HG02588 (cell line): ENCODE measurements around the gene MPEG1.

Experiments used
- ATAC-seq: cut with Tn5 transposase; IDR thresholded peaks from one replicate; pipeline ENCODE4 v1.9.1; 2021; ENCODE audit warnings: mild to moderate bottlenecking, moderate library complexity; ENCODE audit not compliant: unreplicated experiment

Gene MPEG1

GRCh38 chr11:59218893-59219292, 6.2 kb upstream of the MPEG1 start:
- ATAC-seq: no peak

GRCh38 chr11:59218319-59218718, 5.6 kb upstream of the MPEG1 start:
- no peak for ATAC-seq

DNA sequence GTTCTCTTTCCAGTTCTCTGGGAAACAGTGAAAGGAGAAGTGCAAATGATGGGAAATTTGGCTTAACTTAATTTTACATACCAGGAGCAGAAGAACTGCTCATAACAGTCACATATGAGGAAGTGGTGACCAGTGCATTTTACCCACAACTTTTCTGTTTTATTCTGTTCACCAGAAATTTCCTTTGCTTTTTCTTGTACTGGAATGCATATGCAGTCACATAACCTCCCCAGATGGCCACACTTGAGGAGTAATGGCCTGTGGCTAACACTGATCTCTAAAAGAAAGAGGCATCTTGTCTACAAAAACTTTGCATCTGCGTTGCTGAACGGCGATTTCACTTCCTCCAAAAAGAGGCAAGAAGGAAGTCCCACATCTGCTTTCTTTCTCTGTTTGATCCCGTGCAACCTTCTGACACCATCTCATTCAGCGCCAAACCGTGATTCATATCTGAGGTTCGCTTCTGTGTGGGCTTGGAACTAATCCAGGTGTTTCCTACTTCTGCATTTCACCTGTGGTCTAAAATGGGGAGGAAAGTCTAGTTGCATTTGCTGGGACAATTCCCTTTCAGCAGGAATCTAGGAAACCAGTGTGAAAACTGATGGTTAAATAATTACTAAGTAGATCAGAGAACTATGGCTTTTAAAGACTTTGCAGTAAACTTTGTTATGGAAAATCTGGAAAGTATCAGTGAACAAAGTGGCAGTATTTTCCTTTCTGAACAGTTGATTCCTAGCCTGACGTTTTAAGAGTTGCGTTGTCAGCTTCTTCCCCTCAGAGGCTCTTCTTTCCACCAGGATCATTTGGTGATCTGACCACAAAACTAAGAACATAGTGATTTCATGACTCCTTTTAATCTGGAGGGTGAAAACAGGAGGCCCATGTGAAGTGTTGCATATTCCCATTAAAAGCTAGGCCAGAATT, 4.2 kb upstream of the MPEG1 start:
- peak; percentile 90 for ATAC-seq

- no peak for ATAC-seq
These were observed 1.6 kb upstream of the MPEG1 start for GRCh38 chr11:59214141-59214893.

GRCh38 chr11:59212222-59212621, 505 bp downstream of the MPEG1 start:
- ATAC-seq: no peak

GRCh38 chr11:59208956-59209355, 3.8 kb downstream of the MPEG1 start:
- no peak for ATAC-seq

GRCh38 chr11:59207988-59208451, 4.7 kb downstream of the MPEG1 start:
- ATAC-seq: peak; percentile 69

DNA sequence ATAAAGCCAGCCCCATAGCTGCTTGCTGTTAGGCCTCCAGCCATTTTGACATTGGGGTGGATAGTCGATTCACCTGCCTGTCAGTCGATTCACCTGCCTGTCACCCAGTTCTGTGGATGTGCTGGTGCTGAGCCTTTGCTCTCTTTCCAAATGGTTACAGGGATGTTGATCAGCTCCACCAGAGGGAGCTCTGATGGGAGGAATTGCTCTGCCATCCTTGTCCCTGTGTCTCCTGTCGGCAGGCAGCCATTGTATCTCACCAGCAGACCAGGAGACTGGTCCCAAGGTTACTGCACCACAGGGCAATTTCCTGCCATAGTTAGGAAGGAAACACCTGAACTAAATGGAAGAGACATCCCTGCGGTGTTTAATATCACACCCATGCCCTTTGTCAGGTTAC, 6.1 kb downstream of the MPEG1 start:
- ATAC-seq: no peak

DNA sequence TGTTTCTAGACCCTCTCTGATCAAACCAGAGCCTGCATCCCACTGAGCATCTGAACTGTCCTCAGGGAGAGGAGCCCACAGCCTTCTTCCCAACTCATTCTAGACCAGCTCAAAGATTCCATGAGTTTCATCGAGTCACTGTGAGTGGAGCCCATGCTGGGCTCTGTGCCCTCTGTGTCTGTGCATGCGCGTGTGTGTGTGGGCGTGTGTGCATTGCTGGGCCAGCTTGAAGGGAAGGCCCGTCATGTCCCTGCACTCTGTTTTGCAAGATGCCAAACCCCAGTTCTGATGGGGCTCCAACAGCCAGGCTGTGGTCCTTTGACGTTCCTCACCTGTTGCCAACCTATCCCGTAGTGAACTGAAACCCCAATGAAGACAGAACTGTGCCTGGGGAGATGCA, 7.1 kb downstream of the MPEG1 start:
- no peak for ATAC-seq

DNA sequence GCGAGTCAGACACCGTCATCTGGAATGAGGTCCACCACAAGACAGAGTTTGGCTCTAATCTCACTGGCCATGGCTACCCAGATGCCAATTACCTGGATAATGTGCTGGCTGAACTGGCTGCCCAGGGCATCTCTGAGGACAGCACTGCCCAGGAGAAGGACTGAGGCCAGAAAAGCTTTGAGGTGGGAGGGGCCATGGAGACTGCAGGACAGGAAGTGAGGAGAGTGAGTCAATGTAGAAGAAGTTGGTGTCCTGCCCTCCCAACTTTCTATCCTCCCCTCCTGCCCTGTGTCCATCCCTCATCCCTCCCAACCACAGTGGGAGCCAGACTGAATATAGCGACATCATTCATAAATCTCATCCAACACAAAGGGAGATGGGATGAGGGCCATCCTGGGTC, 8.0 kb downstream of the MPEG1 start:
- ATAC-seq: no peak

DNA sequence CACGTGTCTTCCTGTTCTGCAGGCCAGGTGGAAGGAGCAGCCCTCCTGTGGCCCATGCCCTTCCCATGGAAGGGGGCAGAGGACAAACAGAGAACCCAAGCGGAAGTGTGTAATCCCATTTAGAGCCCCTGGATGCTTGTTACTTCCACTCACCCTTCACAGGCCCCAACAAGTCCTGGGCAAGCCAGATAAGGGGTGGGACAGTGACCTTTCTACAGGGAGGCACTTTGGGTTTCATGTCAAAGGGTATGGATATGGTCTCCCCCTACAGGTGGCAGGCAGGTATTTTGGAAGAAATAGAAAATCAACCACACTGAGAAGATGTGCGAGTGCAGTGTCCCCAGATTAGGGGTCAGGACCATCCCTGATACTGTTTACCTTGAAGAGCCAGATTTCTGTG, 11.4 kb downstream of the MPEG1 start:
- ATAC-seq: no peak

- peak; percentile 37 for ATAC-seq
These were observed 12.3 kb downstream of the MPEG1 start for GRCh38 chr11:59200423-59200746.

GRCh38 chr11:59199546-59200422, 12.9 kb downstream of the MPEG1 start:
- ATAC-seq: peak; percentile 40

DNA sequence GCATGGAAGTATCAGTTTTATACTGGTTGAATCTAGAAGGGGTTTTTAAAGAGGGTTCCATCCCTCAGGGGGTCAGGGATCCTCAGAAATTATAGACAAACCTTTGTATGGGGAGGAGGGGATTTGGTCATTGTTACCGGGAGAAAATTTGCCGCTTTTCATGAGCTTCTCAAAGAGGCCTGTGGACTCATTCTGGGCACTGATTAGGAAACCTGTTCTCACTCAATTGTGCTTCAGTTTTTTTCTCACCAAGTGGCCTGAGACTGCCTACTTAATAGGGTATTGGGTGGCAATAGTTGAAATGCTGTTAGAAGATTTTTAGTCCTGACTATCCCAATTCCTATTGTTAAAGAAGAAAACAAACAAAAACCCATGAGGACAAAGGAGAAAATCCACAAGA, 14.0 kb downstream of the MPEG1 start:
- ATAC-seq: no peak

GRCh38 chr11:59197991-59198390, 14.7 kb downstream of the MPEG1 start:
- no peak for ATAC-seq

DNA sequence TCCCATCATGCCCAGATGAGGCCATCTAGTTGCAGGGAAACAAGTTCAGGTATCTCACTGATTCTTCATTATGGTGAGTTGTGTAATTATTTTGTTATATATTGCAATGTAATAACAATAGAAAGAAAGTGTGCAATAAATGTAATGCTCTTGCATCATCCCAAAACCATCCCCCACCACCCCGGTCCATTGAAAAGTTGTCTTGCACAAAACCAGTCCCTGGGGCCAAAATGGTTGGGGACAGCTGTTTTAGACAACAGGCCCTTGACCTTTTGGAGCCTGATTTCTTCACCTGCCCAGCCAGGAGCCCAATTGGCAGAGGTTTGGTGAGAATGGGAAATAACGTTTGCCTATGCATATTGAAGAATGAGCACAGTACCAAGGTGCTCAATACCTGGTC, 15.9 kb downstream of the MPEG1 start:
- no peak for ATAC-seq

DNA sequence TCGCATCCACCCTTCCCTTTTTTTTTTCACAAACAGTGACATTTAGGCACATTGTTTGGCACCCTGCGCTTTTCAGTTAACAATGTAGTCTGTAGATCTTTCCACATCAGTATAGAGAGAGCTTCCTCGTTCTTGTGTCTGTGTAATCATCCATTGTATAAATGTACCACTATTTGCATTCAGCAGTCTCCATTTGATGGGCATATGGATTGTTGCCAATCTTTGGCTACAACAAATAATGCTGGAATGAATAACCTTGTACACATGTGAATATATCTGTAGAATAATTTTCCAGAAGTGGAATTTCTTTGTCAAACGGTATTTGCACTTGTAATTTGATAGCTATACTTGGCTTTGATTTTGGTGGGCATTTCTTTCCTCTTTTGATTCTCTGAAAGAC, 17.1 kb downstream of the MPEG1 start:
- ATAC-seq: no peak

DNA sequence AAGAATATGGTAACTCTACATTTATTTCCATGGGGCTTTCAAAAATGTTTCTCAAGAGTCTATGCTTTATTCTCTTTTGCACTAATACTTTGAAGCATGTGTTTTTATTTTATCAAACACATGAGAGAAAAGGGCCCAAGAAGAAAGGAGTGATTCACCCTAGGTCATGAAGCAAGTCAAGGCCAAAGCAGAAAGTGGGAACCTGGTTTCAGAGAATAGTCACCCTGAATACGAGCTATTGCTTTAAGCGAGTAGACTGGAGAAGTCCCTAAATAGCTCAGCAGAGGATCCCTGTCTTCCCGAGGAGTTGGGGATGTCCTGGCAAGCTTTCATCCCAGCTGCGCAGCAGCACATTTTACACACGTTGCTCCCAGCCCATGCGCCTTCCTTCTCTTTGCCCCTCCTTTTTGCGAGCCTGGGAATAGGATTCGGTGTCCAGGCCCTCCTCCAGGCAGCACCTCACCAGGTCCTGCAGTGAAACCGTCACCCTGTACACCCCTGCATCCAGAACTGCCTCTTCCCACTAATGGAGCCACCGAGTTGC, 19.1 kb downstream of the MPEG1 start:
- no peak for ATAC-seq

DNA sequence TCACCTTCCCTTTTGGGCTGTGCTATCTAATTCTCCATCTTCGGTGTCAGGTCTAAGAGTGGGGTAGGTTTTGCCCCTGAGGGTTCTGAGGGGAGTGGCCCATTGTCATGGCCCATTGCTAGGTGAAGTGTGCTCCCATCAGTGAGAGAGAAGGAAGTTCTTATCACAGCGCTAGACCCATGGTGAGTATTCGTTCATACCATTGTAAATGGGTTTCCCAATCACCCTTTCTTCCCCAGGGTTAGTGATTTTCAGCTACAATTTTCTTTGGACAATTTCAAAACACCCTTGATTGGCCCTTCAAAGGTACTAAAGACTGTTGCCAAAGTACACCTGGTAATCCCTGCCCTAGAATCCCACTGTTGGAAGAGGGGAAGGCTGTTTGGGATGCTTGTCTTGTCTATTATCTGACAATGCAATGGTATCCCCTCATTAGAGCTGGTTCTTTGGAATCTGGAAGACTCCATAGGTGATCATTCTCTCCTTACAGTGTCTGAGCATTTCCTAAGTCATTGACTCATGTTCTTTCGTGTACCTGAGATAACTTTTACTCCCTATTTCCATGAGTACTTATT, 20.2 kb downstream of the MPEG1 start:
- no peak for ATAC-seq

DNA sequence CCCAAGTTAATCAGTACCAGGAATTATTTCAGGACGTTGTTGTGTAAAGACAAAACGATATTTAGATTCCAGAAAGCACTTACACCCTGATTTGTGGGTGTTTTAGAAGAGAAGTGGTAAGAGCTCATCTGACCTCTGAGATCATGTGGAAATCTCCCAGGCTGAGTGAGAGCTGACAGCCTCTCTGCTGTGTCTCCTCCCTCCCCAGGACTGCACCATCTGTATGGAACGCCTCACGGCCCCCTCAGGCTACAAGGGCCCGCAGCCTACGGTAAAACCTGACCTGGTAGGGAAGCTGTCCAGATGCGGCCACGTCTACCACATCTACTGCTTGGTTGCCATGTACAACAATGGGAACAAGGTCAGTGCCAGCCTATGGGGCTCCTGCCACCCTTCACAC, 20.8 kb downstream of the MPEG1 start:
- ATAC-seq: no peak

GRCh38 chr11:59191095-59191494, 21.6 kb downstream of the MPEG1 start:
- no peak for ATAC-seq
